Adrenal gland (tissue), 12 donors: ENCODE data around the gene ACVR1. TPM values are rescaled to one million over a fixed set of nuclear protein-coding genes. Genes with fewer than 3 reads are reported as not detected.

ENCODE experiments used
- DNase-seq, 7 donors: peaks; one replicate each; pipeline ENCODE4 v3.0.0-alpha.2; 2019 to 2020
- H3K27ac ChIP-seq, 5 donors: fragments of 200-600 bp; sonication (generic) in 4 of 5; 1 replicate in 3 of 5; 2 replicates in 2 of 5; pipeline versions ENCODE4 v1.5.1 to v1.8.0; 2016 to 2020; ENCODE audit warnings: mild to moderate bottlenecking in 1 of 5
- H3K27me3 ChIP-seq: fragments of 200-600 bp; 2 replicates; pipeline ENCODE4 v1.8.0; 2021
- H3K36me3 ChIP-seq, 2 donors: fragments of 200-600 bp; replicated peaks in 1 of 2; 1 replicate in 1 of 2; 2 replicates in 1 of 2; pipeline versions ENCODE4 v1.5.1 to v1.8.0; 2018 to 2022
- H3K4me1 ChIP-seq, 2 donors: fragments of 200-600 bp; replicated peaks in 1 of 2; 1 replicate in 1 of 2; 2 replicates in 1 of 2; pipeline versions ENCODE4 v1.5.1 to v1.8.0; 2018 to 2021
- H3K4me3 ChIP-seq, 4 donors: fragments of 200-600 bp; sonication (generic) in 3 of 4; one replicate each; pipeline ENCODE4 v1.5.1; 2016 to 2018
- H3K9me3 ChIP-seq, 3 donors: fragments of 200-600 bp; sonication (generic) in 1 of 3; replicated peaks in 1 of 3; 1 replicate in 2 of 3; 2 replicates in 1 of 3; pipeline versions ENCODE4 v1.5.1 to v1.8.0; 2016 to 2021
- CTCF ChIP-seq, 6 experiments: fragments of 450-650 bp in 4 of 6; fragments of 200-600 bp in 2 of 6; sonication (generic) in 1 of 6; IDR thresholded peaks; 1 replicate in 5 of 6; 2 replicates in 1 of 6; pipeline versions ENCODE4 v1.5.1 to v1.8.0; 2016 to 2021; ENCODE audit warnings: antibody characterized with exemption in 6 of 6, mild to moderate bottlenecking in 2 of 6, moderate library complexity in 1 of 6
- POLR2A ChIP-seq, 2 donors: fragments of 450-650 bp; IDR thresholded peaks; one replicate each; pipeline ENCODE4 v1.6.1; 2017; ENCODE audit warnings: antibody characterized with exemption in 2 of 2, mild to moderate bottlenecking in 2 of 2, moderate library complexity in 1 of 2
- WGBS, 4 donors: extraction: QIAGEN DNeasy Blood & Tissue Kit in 2 of 4; methylation state at CpG; one replicate each; pipeline versions ENCODE4 v1.1.5 to v1.1.7; 2013 to 2017; 5-methylcytosine and 5-hydroxymethylcytosine counted together
- intact Hi-C, 2 donors: fragments of 100-400 bp; cut with DNase I; formaldehyde crosslinking; loops; one replicate each; pipeline versions ENCODE4 v1.14.1 to v1.15.0; 2022 to 2023
- polyA plus RNA-seq, 3 donors: library from polyadenylated mRNA; stranded (reverse); fragments of 200-250 nt in 2 of 3; fragments of 350-450 nt in 1 of 3; fragmentation: Illumina TruSeq in 1 of 3; extraction: RNeasy Lipid Tissue Mini Kit (QIAGEN cat#74804) in 1 of 3; gene quantifications; one replicate each; pipeline ENCODE4 v1.2.3, GENCODE V29; 2013 to 2014
- total RNA-seq, 9 donors: library from RNA; depleted of rRNA in 4 of 9; stranded (reverse); fragments of >200 nt in 4 of 9; fragments of 120-200 nt in 1 of 9; fragmentation: NEBNext Ultra II Directional in 1 of 9; extraction: Animal tissue kit (Norgen Biotek cat#: 25700) in 1 of 9; gene quantifications; one replicate each; pipeline versions ENCODE4 v1.1.0 to v1.2.4, GENCODE V29; 2013 to 2023
- donor health status: healthy with polysubstance abuse.
- donor health status: Bipolar disorder and iron deficiency.
- donor health status: DM: yes; HTN: yes; CAD: no.
- donor health status: DM: no; HTN: no; CAD: no.
- donor health status: DM: no; HTN: no; CAD: no.
- donor health status: DM: yes; HTN: yes; CAD: no.

Gene ACVR1
- total and polyA plus RNA-seq, 12 donors: 4.6 to 25.0 (median 16.0) TPM

DNA sequence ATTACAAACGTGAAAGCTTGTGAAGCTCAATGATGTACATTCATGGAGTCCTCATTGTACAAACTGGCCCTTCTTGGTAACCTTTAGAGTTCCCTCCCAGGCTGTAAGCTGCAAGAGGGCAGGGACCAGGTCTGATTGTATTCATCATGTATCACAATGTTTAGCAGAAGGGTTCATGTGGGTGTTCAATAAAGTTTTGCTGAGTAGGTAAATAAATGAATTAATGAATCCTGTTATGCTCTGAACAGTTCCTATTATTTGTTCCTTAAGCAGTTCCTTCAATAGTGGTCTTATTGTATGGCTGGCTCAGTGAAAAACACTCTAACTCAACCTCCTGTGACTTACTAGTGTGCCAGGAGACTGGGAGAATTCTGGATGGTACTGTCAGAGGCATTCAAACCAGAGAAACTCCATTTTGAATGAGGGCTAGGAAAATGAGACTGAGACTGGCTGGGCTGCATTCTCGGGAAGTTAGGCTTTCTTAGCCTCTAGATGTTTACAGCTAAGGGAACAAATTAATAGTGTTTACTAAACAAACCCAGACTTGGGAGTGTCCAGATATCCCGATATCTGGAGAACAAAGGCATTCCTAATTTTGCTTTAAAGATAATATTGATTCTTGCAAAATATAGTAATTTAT, 1.8 kb upstream of the ACVR1 start:
- no peaks in the 10 kb centered on the region for H3K9me3 ChIP-seq
- no peaks in the 10 kb centered on the region for H3K27me3 ChIP-seq
- H3K4me1 ChIP-seq: peaks cover 16 to 23% of the 10 kb centered on the region in 2 donors
- H3K4me3 ChIP-seq: no peak overlapping the region
- no peak for TF ChIP-seq CTCF (IDR thresholded peaks at IDR 0.05)
- no peak for TF ChIP-seq POLR2A (IDR thresholded peaks at IDR 0.05)
- H3K27ac ChIP-seq: no peak overlapping the region
- H3K36me3 ChIP-seq: no peaks in the 10 kb centered on the region
- intact Hi-C loops: loop anchor here (5.0 to 10.0 kb wide), 2 partner anchors 93 to 129 kb away; no protein-coding TSS in a partner anchor
- no peak for DNase-seq
- WGBS, 4 donors: 89 to 98% (median 93%) methylated on average over 3 of the region's 3 CpGs

- TF ChIP-seq CTCF (IDR thresholded peaks at IDR 0.05) (no peak), POLR2A (IDR thresholded peaks at IDR 0.05) (no peak)
- Histone ChIP-seq H3K27me3 (no peaks in the 10 kb centered on the region), H3K36me3 (no peaks in the 10 kb centered on the region), H3K9me3 (no peaks in the 10 kb centered on the region), H3K27ac (peak overlapping the region; percentile 19 to 99 (median 96)), H3K4me1 (peaks cover 16 to 23% of the 10 kb centered on the region in 2 donors), H3K4me3 (peak overlapping the region in 3 of 4 donors; percentile 23 to 90 (median 39))
- WGBS, 4 donors: 4 to 6% (median 5%) methylated on average over 7 to 12 of the region's 12 CpGs
- intact Hi-C loops: loop anchor here (5.0 to 10.0 kb wide), 2 partner anchors 92 to 131 kb away; no protein-coding TSS in a partner anchor
- no peak for DNase-seq
Observed at GRCh38 chr2:157876786-157877138, 632 bp upstream of the ACVR1 start.

DNA sequence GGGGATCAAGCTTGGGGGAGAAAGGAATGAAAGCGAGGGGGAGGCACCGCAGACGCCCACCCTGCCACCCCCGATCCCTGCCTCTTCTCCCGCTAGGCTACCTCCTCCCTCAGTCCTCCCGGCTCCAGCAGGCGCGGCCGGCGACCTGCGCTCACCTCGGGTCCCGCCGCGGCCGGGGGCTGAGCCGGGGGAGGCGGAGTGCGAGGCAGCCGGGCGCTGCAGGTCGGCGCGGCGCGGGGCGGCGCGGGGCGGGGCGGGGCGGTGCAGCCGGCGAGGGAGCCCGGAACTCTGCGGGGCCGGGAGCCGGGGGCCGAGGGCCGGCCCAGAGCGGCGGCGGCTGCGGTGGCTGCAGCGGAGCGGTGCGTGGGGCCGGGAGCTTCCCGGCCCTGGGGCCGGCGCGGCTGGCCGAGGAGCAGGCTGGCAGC, 477 bp downstream of the ACVR1 start:
- H3K27me3 ChIP-seq: no peaks in the 10 kb centered on the region
- WGBS, 4 donors: 0 to 2% (median 0%) methylated on average over 2 to 53 of the region's 53 CpGs
- H3K36me3 ChIP-seq: no peaks in the 10 kb centered on the region
- intact Hi-C loops: loop anchor here (5.0 to 10.0 kb wide), 2 partner anchors 91 to 132 kb away; no protein-coding TSS in a partner anchor
- H3K4me1 ChIP-seq: peaks cover 16 to 23% of the 10 kb centered on the region in 2 donors
- peak in 6 of 7 donors; percentile 27 to 67 (median 56) for DNase-seq
- no peaks in the 10 kb centered on the region for H3K9me3 ChIP-seq
- H3K27ac ChIP-seq: peak overlapping the region in 4 of 5 donors; percentile 88 to 99 (median 97)
- TF ChIP-seq POLR2A (IDR thresholded peaks at IDR 0.05): no peak
- no peak for TF ChIP-seq CTCF (IDR thresholded peaks at IDR 0.05)
- peak overlapping the region in 3 of 4 donors; percentile 61 to 90 (median 83) for H3K4me3 ChIP-seq

- Histone ChIP-seq H3K27me3 (no peaks in the 10 kb centered on the region), H3K4me1 (peaks cover 16 to 23% of the 10 kb centered on the region in 2 donors), H3K4me3 (peak overlapping the region in 3 of 4 donors; percentile 61 to 90 (median 83)), H3K27ac (peak overlapping the region in 4 of 5 donors; percentile 88 to 99 (median 97)), H3K36me3 (no peaks in the 10 kb centered on the region), H3K9me3 (no peaks in the 10 kb centered on the region)
- 1 to 3% (median 1%) methylated on average over 13 to 21 of the region's 21 CpGs for WGBS, 4 donors
- intact Hi-C loops: loop anchor here (5.0 to 10.0 kb wide), 2 partner anchors 90 to 132 kb away; no protein-coding TSS in a partner anchor
- TF ChIP-seq CTCF (IDR thresholded peaks at IDR 0.05): no peak
- TF ChIP-seq POLR2A (IDR thresholded peaks at IDR 0.05): no peak
- peak; percentile 19 to 58 (median 29) for DNase-seq
Observed at GRCh38 chr2:157874997-157875640, 1.0 kb downstream of the ACVR1 start.
